ENCODE data around the gene DLL3.

Gene DLL3

GRCh38 chr19:39516270-39516669, 17.5 kb downstream of the DLL3 start:
- no peak for DNase-seq (ENCODE audit: low read depth)

GRCh38 chr19:39517432-39517831, 18.7 kb downstream of the DLL3 start:
- DNase-seq (ENCODE audit: low read depth), result no peak

GRCh38 chr19:39518458-39518857, 19.7 kb downstream of the DLL3 start:
- no peak for DNase-seq (ENCODE audit: low read depth)

GRCh38 chr19:39518975-39519374, 20.2 kb downstream of the DLL3 start:
- no peak for DNase-seq (ENCODE audit: low read depth)

- no peak for DNase-seq (ENCODE audit: low read depth)
Observed at GRCh38 chr19:39520541-39521484, 22.1 kb downstream of the DLL3 start.

- DNase-seq (ENCODE audit: low read depth), result no peak
Observed at GRCh38 chr19:39524495-39524894, 25.7 kb downstream of the DLL3 start.

- DNase-seq (ENCODE audit: low read depth), result no peak
Observed at GRCh38 chr19:39525205-39525604, 26.5 kb downstream of the DLL3 start.

GRCh38 chr19:39531834-39532232, 33.1 kb downstream of the DLL3 start:
- no peak for DNase-seq (ENCODE audit: low read depth)

- peak; percentile 94 for DNase-seq (ENCODE audit: low read depth)
Observed at GRCh38 chr19:39532233-39533002, 33.7 kb downstream of the DLL3 start, which contains the start of gene EID2B. EID2B (minus strand) TSS chr19:39532852; CDS start chr19:39532802, 50 bp downstream.

- no peak for DNase-seq (ENCODE audit: low read depth)
Observed at GRCh38 chr19:39533003-39533512, 34.3 kb downstream of the DLL3 start.

- no peak for DNase-seq (ENCODE audit: low read depth)
Observed at GRCh38 chr19:39533791-39534190, 35.0 kb downstream of the DLL3 start.

- no peak for DNase-seq (ENCODE audit: low read depth)
Observed at GRCh38 chr19:39539165-39539517, 40.4 kb downstream of the DLL3 start.

GRCh38 chr19:39539518-39540332, 41.0 kb downstream of the DLL3 start, which contains the start of gene EID2:
EID2 (minus strand) TSS chr19:39540161; CDS start chr19:39540079, 82 bp downstream.
- DNase-seq (ENCODE audit: low read depth), result peak; percentile 97

- no peak for DNase-seq (ENCODE audit: low read depth)
Observed at GRCh38 chr19:39540333-39540673, 41.6 kb downstream of the DLL3 start.

- no peak for DNase-seq (ENCODE audit: low read depth)
Observed at GRCh38 chr19:39542206-39542605, 43.5 kb downstream of the DLL3 start.

- DNase-seq (ENCODE audit: low read depth), result no peak
Observed at GRCh38 chr19:39543477-39543857, 44.7 kb downstream of the DLL3 start.

- no peak for DNase-seq (ENCODE audit: low read depth)
Observed at GRCh38 chr19:39544226-39544903, 45.6 kb downstream of the DLL3 start.

- DNase-seq (ENCODE audit: low read depth), result no peak
Observed at GRCh38 chr19:39544911-39545310, 46.2 kb downstream of the DLL3 start.

- no peak for DNase-seq (ENCODE audit: low read depth)
Observed at GRCh38 chr19:39546599-39546998, 47.9 kb downstream of the DLL3 start.

- DNase-seq (ENCODE audit: low read depth), result no peak
Observed at GRCh38 chr19:39550197-39550596, 51.5 kb downstream of the DLL3 start.

GRCh38 chr19:39553082-39553652, 54.4 kb downstream of the DLL3 start:
- DNase-seq (ENCODE audit: low read depth), result no peak

Measured in stimulated activated CD8-positive, alpha-beta memory T cell treated with anti-CD3 and anti-CD28 coated beads, Interleukin-12 subunit alpha, Interleukin-12 subunit beta, amount 100 ng/mL, for 1 hour (primary cell).